Measurements from ENCODE around the gene TKTL1.

GRCh38 chrX:154298312-154298711 is 2.7 kb downstream of the TKTL1 start:
- TF ChIP-seq, protein P1, sequence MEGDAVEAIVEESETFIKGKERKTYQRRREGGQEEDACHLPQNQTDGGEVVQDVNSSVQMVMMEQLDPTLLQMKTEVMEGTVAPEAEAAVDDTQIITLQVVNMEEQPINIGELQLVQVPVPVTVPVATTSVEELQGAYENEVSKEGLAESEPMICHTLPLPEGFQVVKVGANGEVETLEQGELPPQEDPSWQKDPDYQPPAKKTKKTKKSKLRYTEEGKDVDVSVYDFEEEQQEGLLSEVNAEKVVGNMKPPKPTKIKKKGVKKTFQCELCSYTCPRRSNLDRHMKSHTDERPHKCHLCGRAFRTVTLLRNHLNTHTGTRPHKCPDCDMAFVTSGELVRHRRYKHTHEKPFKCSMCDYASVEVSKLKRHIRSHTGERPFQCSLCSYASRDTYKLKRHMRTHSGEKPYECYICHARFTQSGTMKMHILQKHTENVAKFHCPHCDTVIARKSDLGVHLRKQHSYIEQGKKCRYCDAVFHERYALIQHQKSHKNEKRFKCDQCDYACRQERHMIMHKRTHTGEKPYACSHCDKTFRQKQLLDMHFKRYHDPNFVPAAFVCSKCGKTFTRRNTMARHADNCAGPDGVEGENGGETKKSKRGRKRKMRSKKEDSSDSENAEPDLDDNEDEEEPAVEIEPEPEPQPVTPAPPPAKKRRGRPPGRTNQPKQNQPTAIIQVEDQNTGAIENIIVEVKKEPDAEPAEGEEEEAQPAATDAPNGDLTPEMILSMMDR (conservative IDR thresholded peaks at IDR 0.05; ENCODE audit: low read length), result no peak
- no peak for TF ChIP-seq EZH2phosphoT487 (IDR thresholded peaks at IDR 0.05; ENCODE audit: borderline replicate concordance, low read depth, low read length)
